ENCODE data around the gene OGN.

OGN gene

DNA sequence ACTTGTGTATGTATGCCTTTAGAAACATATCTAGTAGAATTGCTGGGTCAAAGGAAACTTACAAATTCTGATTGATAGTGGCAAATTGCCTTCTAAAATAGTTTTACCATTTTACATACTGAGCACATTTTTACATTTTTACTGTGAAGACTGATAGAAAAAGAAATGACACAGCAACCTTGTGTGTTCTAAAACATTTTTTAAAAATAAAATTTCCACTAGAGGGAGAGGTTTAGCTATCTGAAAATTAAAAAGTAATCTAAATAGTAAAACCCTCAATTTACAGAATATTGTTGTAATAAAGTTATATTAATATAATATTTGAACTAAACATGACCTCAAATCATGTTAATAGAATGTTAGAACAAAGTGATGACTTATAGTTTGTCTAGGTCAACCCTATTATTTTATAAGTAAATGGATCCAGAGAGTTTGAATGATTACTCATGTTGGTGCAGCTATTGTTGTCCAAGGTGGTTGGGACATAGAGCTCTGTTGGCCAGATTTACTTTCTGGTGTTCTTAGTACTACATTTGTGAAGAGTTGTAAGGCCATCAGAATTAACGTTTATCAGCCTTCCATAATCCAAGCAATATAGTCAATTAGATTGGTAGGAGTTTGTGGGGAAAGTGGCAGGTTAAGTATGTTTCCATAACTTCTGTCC is 61.4 kb downstream of the OGN start:
- no peak for DNase-seq

DNA sequence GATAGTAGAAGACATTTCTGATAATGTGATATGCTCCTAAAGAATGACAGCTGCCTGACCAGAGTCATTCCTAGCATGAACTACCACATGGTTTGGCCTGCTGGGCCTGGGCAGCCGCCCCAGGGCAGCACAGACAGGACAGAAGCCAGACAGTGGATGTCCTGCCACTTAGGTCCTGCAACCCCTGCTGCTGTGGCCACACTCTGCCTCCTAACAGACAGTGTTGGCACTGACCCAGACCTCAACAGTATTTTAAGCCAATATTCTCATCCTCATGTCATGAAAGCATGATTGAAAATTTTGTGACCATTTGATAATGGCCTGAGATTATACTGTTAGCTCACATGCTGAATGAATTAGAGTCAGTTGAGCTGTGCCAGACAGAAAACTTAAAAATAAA is 62.8 kb downstream of the OGN start:
- DNase-seq = no peak

GRCh38 chr9:92333282-92333634 is 71.1 kb downstream of the OGN start:
- DNase-seq = no peak

Data from NCI-H774 (cell line).